Measurements from ENCODE around the gene EFCAB9.
"Not testable (repeated sequence)": the region's sequence is repeated elsewhere in the genome, so short reads cannot be mapped to it uniquely, and the experiment has no call there.

The EFCAB9 gene

DNA sequence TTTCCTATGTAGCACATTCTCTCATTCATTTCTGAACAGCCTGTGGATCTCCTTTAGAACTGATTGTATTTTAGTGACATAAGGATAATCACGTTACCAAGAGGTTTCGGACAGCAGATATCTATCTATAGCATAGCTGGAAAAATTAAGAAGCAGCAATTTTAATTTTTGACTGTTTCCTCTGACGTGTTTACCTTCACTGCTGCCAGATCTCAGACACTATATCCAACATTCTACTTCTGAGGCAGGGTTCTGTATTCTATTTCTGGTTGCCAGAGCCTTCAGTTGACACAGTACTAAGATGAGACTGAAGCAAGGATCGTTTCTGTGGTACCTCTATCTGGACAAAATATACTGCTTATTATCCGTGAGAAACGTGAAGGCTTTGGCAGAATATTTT lies at the start of gene EFCAB9:
Gene EFCAB9, plus strand, starts transcription at position 301 of the 400 bp plus-strand sequence. Its CDS starts 1 bp downstream, at position 302.
- no peak for DNase-seq

- no peak for DNase-seq
Observed at GRCh38 chr5:172144291-172144815, 49.6 kb upstream of the EFCAB9 start.

GRCh38 chr5:172144931-172145869 lies 48.8 kb upstream of the EFCAB9 start:
- no peak for DNase-seq

GRCh38 chr5:172145870-172146747 lies 47.9 kb upstream of the EFCAB9 start:
- no peak for DNase-seq

GRCh38 chr5:172146748-172147092 lies 47.3 kb upstream of the EFCAB9 start:
- DNase-seq = no peak

GRCh38 chr5:172147857-172148256 lies 46.1 kb upstream of the EFCAB9 start:
- DNase-seq = no peak

DNA sequence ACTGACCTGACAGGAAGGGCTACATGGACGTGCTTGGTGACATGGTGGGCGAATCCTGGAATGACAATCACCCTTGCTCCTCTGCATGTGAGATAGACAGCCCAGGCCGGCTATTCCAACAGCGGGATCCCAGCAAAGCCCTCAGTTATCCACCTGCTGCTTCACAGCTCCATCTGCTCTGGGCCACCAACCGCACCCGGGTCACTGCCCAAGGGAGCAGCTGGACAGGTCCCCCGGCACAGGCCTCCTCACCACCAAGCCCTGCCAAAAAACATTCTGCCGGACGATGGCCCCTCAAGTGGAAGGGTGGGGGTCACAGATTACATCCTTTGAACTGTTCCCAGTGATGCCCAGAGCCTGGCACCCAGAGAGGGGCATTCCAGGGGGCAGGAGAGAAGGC lies 45.6 kb upstream of the EFCAB9 start:
- no peak for DNase-seq

DNA sequence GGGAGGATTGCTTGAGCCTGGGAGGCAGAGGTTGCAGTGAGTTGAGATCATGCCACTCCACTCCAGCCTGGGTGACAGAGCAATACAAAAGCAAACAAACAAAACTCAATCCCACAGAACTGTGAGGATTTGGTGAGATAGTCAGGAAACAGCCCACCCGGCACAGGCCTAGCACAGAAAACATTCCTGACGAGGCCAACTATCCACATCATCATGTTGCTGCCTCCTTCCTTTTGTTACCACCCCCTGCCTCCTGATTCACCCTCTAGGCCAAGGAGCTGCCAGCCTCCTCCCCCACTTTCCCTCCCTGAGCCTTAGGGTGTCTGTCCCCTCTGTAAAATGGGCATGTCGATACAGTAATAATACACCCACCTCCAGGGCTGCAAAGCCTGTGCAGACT lies 44.9 kb upstream of the EFCAB9 start:
- no peak for DNase-seq

- not testable (repeated sequence) for DNase-seq
Observed at GRCh38 chr5:172149481-172149880, 44.5 kb upstream of the EFCAB9 start.

DNA sequence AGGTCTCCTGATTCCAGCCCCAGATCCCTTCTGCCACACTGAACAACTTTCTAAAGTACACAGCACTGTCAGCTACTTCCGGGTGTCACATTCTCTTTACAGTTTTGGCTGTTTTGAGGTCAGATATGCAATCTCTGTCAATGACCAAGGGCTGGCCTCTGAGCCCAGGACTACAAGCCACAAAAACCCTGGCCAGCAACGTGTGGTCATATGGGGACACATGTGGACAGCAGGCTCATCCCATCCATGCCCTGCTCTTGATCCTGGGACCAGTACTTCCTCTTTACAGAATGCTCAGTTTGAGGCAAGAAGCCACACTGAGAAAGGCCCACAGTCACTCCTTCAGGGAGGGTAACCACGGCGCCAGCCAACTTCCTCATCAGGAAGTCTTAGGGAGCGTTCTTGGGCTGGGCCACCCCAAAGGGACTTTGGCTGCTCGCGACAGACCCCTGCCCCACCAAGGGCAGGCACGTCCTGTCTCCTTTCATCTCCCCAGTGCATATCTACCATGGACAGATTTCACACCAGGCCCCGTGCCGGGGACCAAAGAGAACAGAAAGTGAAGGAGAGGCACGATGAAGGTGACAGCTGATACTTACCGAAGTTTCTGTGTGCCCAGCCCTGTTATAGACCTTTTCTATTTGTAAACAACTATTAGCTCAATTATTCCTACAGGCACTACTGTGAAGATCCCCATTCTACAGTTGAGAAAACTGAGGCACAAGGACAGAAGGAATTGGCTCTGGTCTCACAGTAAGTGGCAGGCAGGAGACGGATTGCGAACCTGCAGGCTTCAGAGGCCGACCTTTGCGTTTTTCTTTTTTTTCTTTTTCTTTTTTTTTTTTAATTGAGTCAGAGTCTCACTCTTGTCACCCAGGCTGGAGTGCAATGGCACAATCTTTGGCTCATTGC lies 43.2 kb upstream of the EFCAB9 start:
- DNase-seq = peak; percentile 37

GRCh38 chr5:172151661-172152210 lies 42.2 kb upstream of the EFCAB9 start:
- no peak for DNase-seq

- DNase-seq = no peak
Observed at GRCh38 chr5:172153695-172154094, 40.3 kb upstream of the EFCAB9 start.

DNA sequence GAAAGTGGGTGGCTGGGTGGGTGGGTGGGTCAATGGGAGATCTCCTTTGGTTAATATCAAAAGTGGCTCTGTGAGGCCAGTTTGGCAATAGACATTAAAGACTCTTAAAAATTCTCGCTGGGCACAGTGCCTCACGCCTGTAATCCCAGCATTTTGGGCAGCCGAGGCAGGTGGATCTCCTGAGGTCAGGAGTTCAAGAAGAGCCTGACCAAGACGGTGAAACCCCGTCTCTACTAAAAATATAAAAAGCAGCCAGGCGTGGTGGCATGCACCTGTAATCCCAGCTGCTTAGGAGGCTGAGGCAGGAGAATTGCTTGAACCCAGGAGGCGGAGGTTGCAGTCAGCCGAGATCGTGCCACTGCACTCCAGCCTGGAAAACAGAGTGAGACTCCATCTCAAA lies 38.9 kb upstream of the EFCAB9 start:
- DNase-seq = not testable (repeated sequence)

DNA sequence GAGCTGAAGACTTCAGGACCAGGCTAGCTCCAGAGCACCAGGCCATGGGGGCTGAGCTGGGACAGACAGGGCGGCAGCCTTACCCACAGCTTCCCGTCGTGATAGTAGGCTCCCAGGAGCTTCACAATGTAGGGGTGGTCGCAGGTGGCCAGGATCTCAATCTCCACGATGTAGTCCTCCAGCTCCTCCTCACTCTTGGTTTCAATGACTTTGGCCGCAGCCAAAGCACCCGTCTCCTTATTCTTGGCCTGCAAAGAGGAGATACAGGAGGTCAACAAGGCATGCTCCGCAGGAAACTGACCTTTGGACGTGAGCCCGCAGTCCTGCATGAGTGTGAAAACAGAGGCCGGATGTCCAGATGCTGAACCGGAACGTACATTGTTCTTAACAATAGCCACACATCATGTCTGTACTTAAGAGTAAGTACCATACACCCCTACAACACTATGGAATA lies 37.4 kb upstream of the EFCAB9 start:
- no peak for DNase-seq

DNA sequence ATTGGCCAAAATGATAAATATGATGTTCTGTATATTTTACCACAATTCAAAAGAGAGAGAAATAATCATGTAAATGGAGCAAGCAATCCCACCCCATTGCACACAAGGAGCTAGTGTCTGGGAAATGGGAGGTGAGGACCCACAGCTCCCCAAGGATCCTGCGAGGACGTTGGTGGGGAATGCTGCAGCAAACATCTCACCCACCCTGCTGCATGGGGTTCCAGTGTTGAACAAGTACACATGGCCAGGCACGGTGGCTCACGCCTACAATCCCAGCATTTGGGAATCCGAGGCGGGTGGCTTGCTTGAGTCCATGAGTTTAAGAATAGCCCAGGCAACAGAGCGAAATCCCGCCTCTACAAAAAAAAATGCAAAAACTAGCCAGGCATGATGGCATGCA lies 35.0 kb upstream of the EFCAB9 start:
- no peak for DNase-seq

DNA sequence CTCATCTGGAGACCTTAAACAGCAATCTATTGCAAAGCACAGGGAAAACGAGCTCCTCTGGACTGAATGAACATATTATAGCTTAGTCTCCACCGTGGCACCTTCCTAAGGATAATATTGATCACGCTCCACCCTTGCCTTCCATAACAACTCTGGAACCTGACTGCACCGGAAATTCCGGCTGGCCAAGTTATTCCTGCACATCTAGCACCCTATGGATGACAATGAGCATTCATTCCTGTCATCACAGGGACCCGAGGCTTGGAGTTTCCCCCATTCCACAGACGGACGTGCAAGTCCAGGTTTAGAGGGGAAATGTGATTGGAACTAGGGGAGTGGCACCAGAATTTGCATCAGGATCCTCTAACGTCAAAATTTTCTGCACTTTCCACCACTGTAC lies 33.5 kb upstream of the EFCAB9 start:
- DNase-seq = no peak

DNA sequence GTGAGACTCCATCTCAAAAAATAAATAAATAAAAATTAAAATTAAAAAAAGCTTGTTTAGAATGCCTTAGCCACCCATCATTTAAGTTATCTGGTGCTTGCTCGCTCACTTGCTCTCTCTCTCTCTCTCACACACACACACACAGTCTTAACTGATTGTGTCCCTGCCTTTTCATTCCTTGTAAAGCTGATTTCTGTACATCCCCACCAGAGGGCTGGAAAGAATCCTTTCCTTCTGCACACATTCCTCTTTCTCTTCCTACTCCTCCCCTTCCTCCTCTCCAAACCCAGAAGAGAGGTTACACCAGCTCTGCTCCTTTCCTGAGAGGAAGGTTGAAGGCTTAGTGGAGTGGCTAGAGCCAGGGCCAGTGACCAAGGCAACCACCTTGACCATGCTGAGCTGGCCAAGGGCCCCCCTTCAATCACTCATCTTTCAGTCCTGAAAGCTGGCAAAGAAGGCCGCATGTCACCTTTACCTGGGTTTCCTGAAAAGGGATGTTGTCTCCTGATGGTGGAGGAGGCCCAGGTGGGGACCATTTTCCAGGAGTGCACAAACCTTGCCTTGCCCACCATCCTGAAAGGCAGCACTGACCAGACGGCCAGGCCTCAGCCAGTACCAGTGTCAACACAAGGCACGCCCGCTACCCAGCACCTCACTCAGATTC lies 31.5 kb upstream of the EFCAB9 start:
- no peak for DNase-seq

DNA sequence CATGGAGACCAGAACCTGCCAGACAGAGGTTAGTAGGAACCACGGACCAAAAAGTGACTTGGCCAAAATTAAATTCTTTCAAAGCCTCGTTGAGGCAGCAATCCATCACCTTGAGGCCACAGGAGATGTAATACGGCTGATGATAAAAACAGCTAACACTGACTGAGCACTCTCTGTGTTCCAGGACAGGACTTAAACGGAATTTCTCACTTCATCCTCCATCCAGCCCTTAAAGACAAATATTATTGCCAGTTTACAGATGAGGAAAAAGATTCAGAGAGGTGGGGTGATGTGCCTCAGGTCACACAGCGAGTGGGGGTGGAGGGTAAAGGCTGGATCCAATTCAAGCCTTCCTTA lies 31.0 kb upstream of the EFCAB9 start:
- no peak for DNase-seq

- no peak for DNase-seq
Observed at GRCh38 chr5:172163346-172163745, 30.6 kb upstream of the EFCAB9 start.

DNA sequence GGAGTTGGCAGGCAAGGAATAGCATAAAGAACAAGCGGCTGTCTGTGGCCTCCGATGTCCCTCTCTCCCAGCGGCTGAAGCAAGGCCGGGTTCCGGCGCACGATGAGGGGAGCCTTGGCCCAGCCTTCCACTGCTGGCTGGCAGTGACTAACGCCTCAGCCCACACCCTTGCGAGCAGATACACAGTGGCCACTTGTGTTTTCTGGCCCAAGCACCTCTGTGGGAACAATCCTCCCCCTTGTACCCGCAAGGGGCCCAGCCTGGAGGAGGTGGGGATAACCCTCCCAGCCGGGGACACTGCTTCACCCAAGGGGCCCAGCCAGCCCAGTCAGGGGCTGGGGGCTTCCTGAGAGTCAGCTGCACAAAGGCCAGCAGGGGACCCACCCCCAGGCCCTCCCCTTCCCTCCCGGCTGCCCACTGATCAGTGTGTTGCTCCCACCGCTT lies 29.2 kb upstream of the EFCAB9 start:
- no peak for DNase-seq

DNA sequence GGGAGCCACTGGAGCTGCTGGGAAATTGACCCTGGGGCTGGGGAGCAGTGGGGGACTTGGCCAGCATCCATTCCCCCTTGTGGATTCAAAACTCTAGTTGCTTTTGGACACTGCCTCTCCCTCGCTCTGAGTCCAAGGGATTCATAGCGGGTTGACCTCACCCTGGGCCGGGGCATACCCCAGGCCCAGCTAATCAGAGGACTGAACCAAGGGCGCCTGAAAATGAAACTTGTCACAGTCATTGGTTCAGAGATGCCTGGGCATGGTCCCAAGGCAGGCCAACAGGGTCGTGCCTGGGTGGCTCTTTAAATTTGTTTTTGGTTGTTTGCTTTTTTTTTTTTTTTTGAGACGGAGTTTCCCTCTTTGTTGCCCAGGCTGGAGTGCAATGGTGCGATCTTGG lies 28.5 kb upstream of the EFCAB9 start:
- DNase-seq = no peak

Measured in stimulated activated CD8-positive, alpha-beta memory T cell treated with anti-CD3 and anti-CD28 coated beads, Interleukin-4, amount 100 ng/mL, for 48 hours (primary cell).